ENCODE data around the gene SEZ6.

The SEZ6 gene

DNA sequence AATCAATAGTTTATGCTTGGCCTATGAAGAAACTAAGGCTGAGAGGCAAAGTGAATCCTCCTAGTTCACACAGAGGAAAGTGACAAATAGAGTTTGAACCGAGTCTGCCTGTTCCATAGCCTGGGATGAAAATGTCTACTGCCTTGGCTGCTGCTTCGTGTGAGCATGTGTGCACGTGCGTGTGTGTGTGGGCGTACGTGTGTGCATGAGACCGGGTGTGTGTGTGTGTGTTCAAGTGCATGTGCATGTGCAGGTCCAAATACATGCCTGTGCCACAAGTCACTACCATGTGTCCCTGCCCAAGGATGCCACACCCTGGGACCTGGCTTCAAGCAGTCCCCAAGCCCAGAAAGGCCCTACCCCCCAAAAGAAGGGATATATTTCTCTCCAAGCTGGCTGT lies 13.6 kb downstream of the SEZ6 start:
- peaks cover 3% of the 10 kb centered on the region; the same call in 1 of the 2 replicates for H4K20me1 ChIP-seq (ENCODE audit: insufficient read depth, low read length)
- no peak for DNase-seq
- TF ChIP-seq, protein P1, sequence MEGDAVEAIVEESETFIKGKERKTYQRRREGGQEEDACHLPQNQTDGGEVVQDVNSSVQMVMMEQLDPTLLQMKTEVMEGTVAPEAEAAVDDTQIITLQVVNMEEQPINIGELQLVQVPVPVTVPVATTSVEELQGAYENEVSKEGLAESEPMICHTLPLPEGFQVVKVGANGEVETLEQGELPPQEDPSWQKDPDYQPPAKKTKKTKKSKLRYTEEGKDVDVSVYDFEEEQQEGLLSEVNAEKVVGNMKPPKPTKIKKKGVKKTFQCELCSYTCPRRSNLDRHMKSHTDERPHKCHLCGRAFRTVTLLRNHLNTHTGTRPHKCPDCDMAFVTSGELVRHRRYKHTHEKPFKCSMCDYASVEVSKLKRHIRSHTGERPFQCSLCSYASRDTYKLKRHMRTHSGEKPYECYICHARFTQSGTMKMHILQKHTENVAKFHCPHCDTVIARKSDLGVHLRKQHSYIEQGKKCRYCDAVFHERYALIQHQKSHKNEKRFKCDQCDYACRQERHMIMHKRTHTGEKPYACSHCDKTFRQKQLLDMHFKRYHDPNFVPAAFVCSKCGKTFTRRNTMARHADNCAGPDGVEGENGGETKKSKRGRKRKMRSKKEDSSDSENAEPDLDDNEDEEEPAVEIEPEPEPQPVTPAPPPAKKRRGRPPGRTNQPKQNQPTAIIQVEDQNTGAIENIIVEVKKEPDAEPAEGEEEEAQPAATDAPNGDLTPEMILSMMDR (IDR thresholded peaks at IDR 0.05; ENCODE audit: borderline replicate concordance, extremely low read depth, low read length, poor library complexity, severe bottlenecking) = no peak
- no peak for TF ChIP-seq EZH2 (IDR thresholded peaks at IDR 0.05; ENCODE audit: borderline replicate concordance, low read depth, low read length, severe bottlenecking)
- no peak for ATAC-seq (ENCODE audit: insufficient read depth, low read depth)
- no peak overlapping the region for H3K4me2 ChIP-seq (ENCODE audit: insufficient read depth, low read length)
- no peak overlapping the region for H3K4me3 ChIP-seq (ENCODE audit: low read depth in 1 of 2, low read length in 2 of 2)
- H3K4me1 ChIP-seq (ENCODE audit: insufficient read depth, low read length) = no peaks in the 10 kb centered on the region
- no peaks in the 10 kb centered on the region for H3K9me3 ChIP-seq (ENCODE audit: insufficient read depth, low read length, severe bottlenecking)
- H2AFZ ChIP-seq (ENCODE audit: low read depth, low read length) = no peak overlapping the region
- no peaks in the 10 kb centered on the region for H3K27me3 ChIP-seq (ENCODE audit: insufficient read depth, low read length, poor library complexity)
- no peak overlapping the region for H3K9ac ChIP-seq (ENCODE audit: low read depth, low read length)
- H3K79me2 ChIP-seq (ENCODE audit: insufficient read depth, low read length) = no peaks in the 10 kb centered on the region
- no peak overlapping the region for H3K27ac ChIP-seq (ENCODE audit: low read length)
- H3K36me3 ChIP-seq (ENCODE audit: insufficient read depth, low read length) = no peaks in the 10 kb centered on the region

DNA sequence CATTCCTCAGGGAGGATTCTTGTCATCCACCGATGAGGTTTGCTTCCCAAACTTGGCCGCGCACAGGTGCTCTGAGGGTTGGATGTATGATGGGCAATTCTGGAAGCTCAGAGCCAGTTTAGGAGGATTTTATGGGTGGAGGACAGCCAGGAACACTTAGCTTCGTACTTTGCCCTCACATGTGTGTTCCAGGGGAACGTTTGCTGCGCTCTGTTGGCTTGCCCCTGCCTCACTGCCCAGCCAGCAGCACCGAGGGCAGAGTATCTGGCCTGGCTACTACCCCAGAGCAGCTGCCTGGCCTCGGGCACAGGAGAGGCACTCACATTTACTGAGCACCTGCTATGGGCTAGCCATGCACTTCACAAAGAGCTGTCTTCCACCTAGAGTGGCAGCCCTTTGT lies 14.1 kb downstream of the SEZ6 start:
- H2AFZ ChIP-seq (ENCODE audit: low read depth, low read length) = no peak overlapping the region
- no peak overlapping the region for H3K4me2 ChIP-seq (ENCODE audit: insufficient read depth, low read length)
- H3K27me3 ChIP-seq (ENCODE audit: insufficient read depth, low read length, poor library complexity) = no peaks in the 10 kb centered on the region
- H3K36me3 ChIP-seq (ENCODE audit: insufficient read depth, low read length) = no peaks in the 10 kb centered on the region
- H3K4me1 ChIP-seq (ENCODE audit: insufficient read depth, low read length) = no peaks in the 10 kb centered on the region
- H3K27ac ChIP-seq (ENCODE audit: low read length) = no peak overlapping the region
- H3K9ac ChIP-seq (ENCODE audit: low read depth, low read length) = no peak overlapping the region
- H3K79me2 ChIP-seq (ENCODE audit: insufficient read depth, low read length) = no peaks in the 10 kb centered on the region
- ATAC-seq (ENCODE audit: insufficient read depth, low read depth) = no peak
- H3K4me3 ChIP-seq (ENCODE audit: low read depth in 1 of 2, low read length in 2 of 2) = no peak overlapping the region
- no peak for DNase-seq
- no peak for TF ChIP-seq EZH2 (IDR thresholded peaks at IDR 0.05; ENCODE audit: borderline replicate concordance, low read depth, low read length, severe bottlenecking)
- TF ChIP-seq, protein P1 (IDR thresholded peaks at IDR 0.05; ENCODE audit: borderline replicate concordance, extremely low read depth, low read length, poor library complexity, severe bottlenecking) = no peak
- no peaks in the 10 kb centered on the region for H3K9me3 ChIP-seq (ENCODE audit: insufficient read depth, low read length, severe bottlenecking)
- H4K20me1 ChIP-seq (ENCODE audit: insufficient read depth, low read length) = peaks cover 3% of the 10 kb centered on the region; the same call in 1 of the 2 replicates

DNA sequence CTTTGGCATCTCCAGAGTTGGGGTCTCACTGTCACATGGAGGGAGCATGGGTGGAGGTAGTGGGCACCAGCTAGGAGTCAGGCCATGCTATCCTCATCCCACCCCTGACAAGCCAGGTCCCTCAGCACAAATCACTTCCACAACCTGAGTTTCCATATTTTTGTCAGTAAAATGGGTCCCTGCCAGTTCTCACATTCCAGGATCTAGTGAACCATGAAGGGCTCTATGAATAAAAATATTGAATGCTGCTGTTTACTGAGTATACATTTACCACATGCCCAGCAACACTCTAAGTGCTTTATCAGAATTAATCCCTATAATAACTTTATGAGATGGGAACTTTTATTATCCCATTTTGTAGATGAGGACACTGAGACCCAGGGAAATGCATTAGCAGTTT lies 16.8 kb downstream of the SEZ6 start:
- no peak overlapping the region for H2AFZ ChIP-seq (ENCODE audit: low read depth, low read length)
- no peaks in the 10 kb centered on the region for H3K4me1 ChIP-seq (ENCODE audit: insufficient read depth, low read length)
- H3K9me3 ChIP-seq (ENCODE audit: insufficient read depth, low read length, severe bottlenecking) = no peaks in the 10 kb centered on the region
- no peak overlapping the region for H3K4me3 ChIP-seq (ENCODE audit: low read depth in 1 of 2, low read length in 2 of 2)
- TF ChIP-seq, protein P1 (IDR thresholded peaks at IDR 0.05; ENCODE audit: borderline replicate concordance, extremely low read depth, low read length, poor library complexity, severe bottlenecking) = no peak
- TF ChIP-seq EZH2 (IDR thresholded peaks at IDR 0.05; ENCODE audit: borderline replicate concordance, low read depth, low read length, severe bottlenecking) = no peak
- no peak overlapping the region for H3K9ac ChIP-seq (ENCODE audit: low read depth, low read length)
- ATAC-seq (ENCODE audit: insufficient read depth, low read depth) (no peak), DNase-seq (no peak)
- no peaks in the 10 kb centered on the region for H3K27me3 ChIP-seq (ENCODE audit: insufficient read depth, low read length, poor library complexity)
- H3K79me2 ChIP-seq (ENCODE audit: insufficient read depth, low read length) = no peaks in the 10 kb centered on the region
- no peak overlapping the region for H3K4me2 ChIP-seq (ENCODE audit: insufficient read depth, low read length)
- H3K36me3 ChIP-seq (ENCODE audit: insufficient read depth, low read length) = no peaks in the 10 kb centered on the region
- H4K20me1 ChIP-seq (ENCODE audit: insufficient read depth, low read length) = no peaks in the 10 kb centered on the region; the same call in 1 of the 2 replicates
- no peak overlapping the region for H3K27ac ChIP-seq (ENCODE audit: low read length)

DNA sequence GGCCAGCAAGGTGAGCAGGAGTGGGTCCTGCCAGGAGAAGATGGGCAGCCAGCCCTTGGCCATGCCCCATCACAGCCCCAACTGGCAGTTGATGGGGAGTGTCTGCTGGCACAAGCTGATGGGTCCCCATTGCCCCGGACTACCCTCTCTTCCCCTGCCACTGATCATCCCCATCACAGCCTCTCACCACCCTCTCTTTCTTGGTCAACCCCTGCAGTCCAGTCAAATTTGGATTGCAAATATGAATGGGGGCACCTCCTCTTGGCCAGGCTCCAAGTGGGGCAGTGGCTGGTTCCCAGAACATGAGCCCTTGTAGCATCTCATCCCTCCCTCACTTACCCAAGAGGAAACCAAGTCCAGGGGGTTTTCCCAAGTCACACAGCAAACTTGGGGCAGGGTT lies 17.4 kb downstream of the SEZ6 start:
- no peak for DNase-seq
- H3K27me3 ChIP-seq (ENCODE audit: insufficient read depth, low read length, poor library complexity) = no peaks in the 10 kb centered on the region
- no peak overlapping the region for H3K4me2 ChIP-seq (ENCODE audit: insufficient read depth, low read length)
- TF ChIP-seq, protein P1 (IDR thresholded peaks at IDR 0.05; ENCODE audit: borderline replicate concordance, extremely low read depth, low read length, poor library complexity, severe bottlenecking) = no peak
- TF ChIP-seq EZH2 (IDR thresholded peaks at IDR 0.05; ENCODE audit: borderline replicate concordance, low read depth, low read length, severe bottlenecking) = no peak
- no peak overlapping the region for H3K27ac ChIP-seq (ENCODE audit: low read length)
- no peak overlapping the region for H3K9ac ChIP-seq (ENCODE audit: low read depth, low read length)
- H3K4me1 ChIP-seq (ENCODE audit: insufficient read depth, low read length) = no peaks in the 10 kb centered on the region
- no peaks in the 10 kb centered on the region for H3K79me2 ChIP-seq (ENCODE audit: insufficient read depth, low read length)
- no peak overlapping the region for H2AFZ ChIP-seq (ENCODE audit: low read depth, low read length)
- no peaks in the 10 kb centered on the region for H3K9me3 ChIP-seq (ENCODE audit: insufficient read depth, low read length, severe bottlenecking)
- no peaks in the 10 kb centered on the region; the same call in 1 of the 2 replicates for H4K20me1 ChIP-seq (ENCODE audit: insufficient read depth, low read length)
- H3K4me3 ChIP-seq (ENCODE audit: low read depth in 1 of 2, low read length in 2 of 2) = no peak overlapping the region
- ATAC-seq (ENCODE audit: insufficient read depth, low read depth) = no peak
- H3K36me3 ChIP-seq (ENCODE audit: insufficient read depth, low read length) = no peaks in the 10 kb centered on the region
